Spleen (tissue), 11 donors: ENCODE data around the gene DKK3. TPM values are rescaled to one million over a fixed set of nuclear protein-coding genes. Genes with fewer than 3 reads are reported as not detected.

ENCODE experiments used
- DNase-seq: peaks from one replicate; pipeline ENCODE4 v3.0.0-alpha.2; 2020
- H3K27ac ChIP-seq, 8 donors: fragments of 200-600 bp; sonication (generic) in 7 of 8; 1 replicate in 4 of 8; 2 replicates in 4 of 8; pipeline versions ENCODE4 v1.5.0 to v1.8.0; 2016 to 2021; ENCODE audit warnings: inconsistent platforms in 4 of 8, mild to moderate bottlenecking in 4 of 8, moderate library complexity in 1 of 8
- H3K27me3 ChIP-seq, 7 donors: fragments of 200-600 bp; sonication (generic) in 6 of 7; replicated peaks in 1 of 7; 1 replicate in 4 of 7; 2 replicates in 3 of 7; pipeline versions ENCODE4 v1.5.0 to v1.8.0; 2016 to 2021; ENCODE audit warnings: inconsistent platforms in 3 of 7, mild to moderate bottlenecking in 1 of 7
- H3K36me3 ChIP-seq, 6 donors: fragments of 200-600 bp; sonication (generic) in 5 of 6; 1 replicate in 4 of 6; 2 replicates in 2 of 6; pipeline versions ENCODE4 v1.5.0 to v1.8.0; 2016 to 2021; ENCODE audit warnings: inconsistent platforms in 2 of 6
- H3K4me1 ChIP-seq, 6 donors: fragments of 200-600 bp; sonication (generic) in 5 of 6; 1 replicate in 3 of 6; 2 replicates in 3 of 6; pipeline versions ENCODE4 v1.5.0 to v1.8.0; 2016 to 2021; ENCODE audit warnings: inconsistent platforms in 3 of 6
- H3K4me3 ChIP-seq, 8 donors: fragments of 200-600 bp; sonication (generic) in 7 of 8; 1 replicate in 4 of 8; 2 replicates in 4 of 8; pipeline versions ENCODE4 v1.5.0 to v1.8.0; 2016 to 2021; ENCODE audit warnings: inconsistent platforms in 4 of 8, mild to moderate bottlenecking in 4 of 8, moderate library complexity in 2 of 8
- H3K9me3 ChIP-seq, 8 donors: fragments of 200-600 bp; sonication (generic) in 7 of 8; 1 replicate in 4 of 8; 2 replicates in 4 of 8; pipeline versions ENCODE4 v1.5.0 to v1.8.0; 2016 to 2021; ENCODE audit warnings: inconsistent platforms in 4 of 8
- POLR2A ChIP-seq, 3 donors: fragments of 450-650 bp; IDR thresholded peaks; one replicate each; pipeline ENCODE4 v1.5.1; 2017; ENCODE audit warnings: antibody characterized with exemption in 3 of 3, mild to moderate bottlenecking in 1 of 3
- POLR2AphosphoS5 ChIP-seq, 3 donors: sonication (generic); formaldehyde crosslinking; IDR thresholded peaks; one replicate each; pipeline ENCODE4 v1.5.1; 2017; ENCODE audit warnings: antibody characterized with exemption in 3 of 3
- WGBS, 5 donors: extraction: QIAGEN DNeasy Blood & Tissue Kit in 3 of 5; methylation state at CpG; one replicate each; pipeline versions ENCODE4 v1.1.5 to v1.1.7; 2013 to 2018; 5-methylcytosine and 5-hydroxymethylcytosine counted together
- intact Hi-C: fragments of 100-400 bp; cut with DNase I; formaldehyde crosslinking; loops from one replicate; pipeline ENCODE4 v1.15.0; 2023; ENCODE audit warnings: low total_unique reads
- polyA plus RNA-seq, 3 donors: library from polyadenylated mRNA; stranded (reverse); fragments of 200-250 nt; gene quantifications; one replicate each; pipeline ENCODE4 v1.2.1, GENCODE V29; 2013
- total RNA-seq, 7 donors: library from RNA; depleted of rRNA in 3 of 7; stranded (reverse); fragments of >200 nt in 3 of 7; fragmentation: NEBNext Ultra II Directional in 4 of 7; extraction: Animal tissue kit (Norgen Biotek cat#: 25700) in 4 of 7; gene quantifications; one replicate each; pipeline versions ENCODE4 v1.1.0 to v1.2.1, GENCODE V29; 2016 to 2021
- TF ChIP-seq, protein P1 (sequence below), 11 experiments: fragments of 200-600 bp in 7 of 11; fragments of 450-650 bp in 4 of 11; sonication (generic) in 4 of 11; IDR thresholded peaks in 8 of 11; conservative IDR thresholded peaks in 3 of 11; 1 replicate in 7 of 11; 2 replicates in 4 of 11; pipeline versions ENCODE4 v1.4.0 to v1.8.0; 2016 to 2021; ENCODE audit warnings: antibody characterized with exemption in 11 of 11, inconsistent platforms in 4 of 11, mild to moderate bottlenecking in 1 of 11
- donor health status: healthy with polysubstance abuse.
- donor health status: DM: no; HTN: no; CAD: no; lungs with moderate emphysema.
- donor health status: DM: no; HTN: no; CAD: no.
- donor health status: Bipolar disorder and iron deficiency.
- donor health status: healthy.
- donor health status: DM: no; HTN: no; CAD: no.
- donor health status: DM: yes; HTN: yes; CAD: no.

Gene DKK3
- total and polyA plus RNA-seq, 10 donors = 8.6 to 111 (median 45.9) TPM

- 73 to 90% (median 88%) methylated on average over 4 to 10 of the region's 10 CpGs for WGBS, 5 donors
- H3K9me3 ChIP-seq = no peaks in the 10 kb centered on the region
- peak; percentile 69 for DNase-seq
- TF ChIP-seq POLR2A (IDR thresholded peaks at IDR 0.05) = no peak
- TF ChIP-seq, protein P1, sequence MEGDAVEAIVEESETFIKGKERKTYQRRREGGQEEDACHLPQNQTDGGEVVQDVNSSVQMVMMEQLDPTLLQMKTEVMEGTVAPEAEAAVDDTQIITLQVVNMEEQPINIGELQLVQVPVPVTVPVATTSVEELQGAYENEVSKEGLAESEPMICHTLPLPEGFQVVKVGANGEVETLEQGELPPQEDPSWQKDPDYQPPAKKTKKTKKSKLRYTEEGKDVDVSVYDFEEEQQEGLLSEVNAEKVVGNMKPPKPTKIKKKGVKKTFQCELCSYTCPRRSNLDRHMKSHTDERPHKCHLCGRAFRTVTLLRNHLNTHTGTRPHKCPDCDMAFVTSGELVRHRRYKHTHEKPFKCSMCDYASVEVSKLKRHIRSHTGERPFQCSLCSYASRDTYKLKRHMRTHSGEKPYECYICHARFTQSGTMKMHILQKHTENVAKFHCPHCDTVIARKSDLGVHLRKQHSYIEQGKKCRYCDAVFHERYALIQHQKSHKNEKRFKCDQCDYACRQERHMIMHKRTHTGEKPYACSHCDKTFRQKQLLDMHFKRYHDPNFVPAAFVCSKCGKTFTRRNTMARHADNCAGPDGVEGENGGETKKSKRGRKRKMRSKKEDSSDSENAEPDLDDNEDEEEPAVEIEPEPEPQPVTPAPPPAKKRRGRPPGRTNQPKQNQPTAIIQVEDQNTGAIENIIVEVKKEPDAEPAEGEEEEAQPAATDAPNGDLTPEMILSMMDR (IDR thresholded peaks at IDR 0.05 in 8 of 11, conservative IDR thresholded peaks at IDR 0.05 in 3 of 11) = no peak
- H3K4me1 ChIP-seq = peaks cover 0 to 7% (median under 1%) of the 10 kb centered on the region in 6 donors
- no peak overlapping the region for H3K27ac ChIP-seq
- no peaks in the 10 kb centered on the region for H3K36me3 ChIP-seq
- H3K4me3 ChIP-seq = no peak overlapping the region
- intact Hi-C loops = no loop called here
- peaks cover 0 to 10% (median 0%) of the 10 kb centered on the region in 7 donors for H3K27me3 ChIP-seq
These were observed 42.6 kb downstream of the DKK3 start for GRCh38 chr11:11965656-11966353.

GRCh38 chr11:11965192-11965591 lies 43.2 kb downstream of the DKK3 start:
- H3K9me3 ChIP-seq = no peaks in the 10 kb centered on the region
- 80 to 90% (median 87%) methylated on average over 2 to 3 of the region's 3 CpGs for WGBS, 5 donors
- peak; percentile 37 for DNase-seq
- H3K27ac ChIP-seq = no peak overlapping the region
- intact Hi-C loops = no loop called here
- H3K36me3 ChIP-seq = no peaks in the 10 kb centered on the region
- H3K4me1 ChIP-seq = peaks cover 0 to 13% (median 4%) of the 10 kb centered on the region in 6 donors
- TF ChIP-seq, protein P1 (IDR thresholded peaks at IDR 0.05 in 8 of 11, conservative IDR thresholded peaks at IDR 0.05 in 3 of 11) = no peak
- TF ChIP-seq POLR2AphosphoS5 (IDR thresholded peaks at IDR 0.05) = no peak
- no peak overlapping the region for H3K4me3 ChIP-seq
- H3K27me3 ChIP-seq = peaks cover 0 to 10% (median 0%) of the 10 kb centered on the region in 7 donors

DNA sequence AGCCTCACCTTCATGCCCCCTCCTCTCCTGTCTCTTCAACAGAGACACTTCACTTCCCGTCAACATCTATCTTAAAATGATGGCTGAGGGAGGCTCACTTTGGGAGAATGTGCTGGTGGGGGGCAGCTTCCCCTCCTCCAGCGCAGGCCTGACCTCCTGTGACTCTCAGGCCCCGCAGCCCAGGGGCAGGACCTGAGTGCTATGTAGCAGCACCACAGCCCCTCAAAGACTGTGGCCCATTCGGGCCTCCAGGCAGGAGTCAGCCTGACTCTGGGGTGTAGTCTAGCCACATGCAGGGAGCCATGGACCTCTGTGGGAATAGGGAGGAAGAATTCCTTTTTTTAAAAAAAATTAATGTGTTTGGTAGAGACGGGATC lies 43.7 kb downstream of the DKK3 start:
- no peak overlapping the region for H3K27ac ChIP-seq
- no peaks in the 10 kb centered on the region for H3K9me3 ChIP-seq
- 87 to 92% (median 90%) methylated on average over 5 of the region's 5 CpGs for WGBS, 5 donors
- no peaks in the 10 kb centered on the region for H3K36me3 ChIP-seq
- peaks cover 0 to 17% (median 5%) of the 10 kb centered on the region in 6 donors for H3K4me1 ChIP-seq
- intact Hi-C loops = no loop called here
- TF ChIP-seq, protein P1 (IDR thresholded peaks at IDR 0.05 in 8 of 11, conservative IDR thresholded peaks at IDR 0.05 in 3 of 11) = no peak
- no peak for TF ChIP-seq POLR2AphosphoS5 (IDR thresholded peaks at IDR 0.05)
- TF ChIP-seq POLR2A (IDR thresholded peaks at IDR 0.05) = no peak
- H3K4me3 ChIP-seq = no peak overlapping the region
- DNase-seq = peak; percentile 29
- H3K27me3 ChIP-seq = peaks cover 0 to 10% (median 0%) of the 10 kb centered on the region in 7 donors

DNA sequence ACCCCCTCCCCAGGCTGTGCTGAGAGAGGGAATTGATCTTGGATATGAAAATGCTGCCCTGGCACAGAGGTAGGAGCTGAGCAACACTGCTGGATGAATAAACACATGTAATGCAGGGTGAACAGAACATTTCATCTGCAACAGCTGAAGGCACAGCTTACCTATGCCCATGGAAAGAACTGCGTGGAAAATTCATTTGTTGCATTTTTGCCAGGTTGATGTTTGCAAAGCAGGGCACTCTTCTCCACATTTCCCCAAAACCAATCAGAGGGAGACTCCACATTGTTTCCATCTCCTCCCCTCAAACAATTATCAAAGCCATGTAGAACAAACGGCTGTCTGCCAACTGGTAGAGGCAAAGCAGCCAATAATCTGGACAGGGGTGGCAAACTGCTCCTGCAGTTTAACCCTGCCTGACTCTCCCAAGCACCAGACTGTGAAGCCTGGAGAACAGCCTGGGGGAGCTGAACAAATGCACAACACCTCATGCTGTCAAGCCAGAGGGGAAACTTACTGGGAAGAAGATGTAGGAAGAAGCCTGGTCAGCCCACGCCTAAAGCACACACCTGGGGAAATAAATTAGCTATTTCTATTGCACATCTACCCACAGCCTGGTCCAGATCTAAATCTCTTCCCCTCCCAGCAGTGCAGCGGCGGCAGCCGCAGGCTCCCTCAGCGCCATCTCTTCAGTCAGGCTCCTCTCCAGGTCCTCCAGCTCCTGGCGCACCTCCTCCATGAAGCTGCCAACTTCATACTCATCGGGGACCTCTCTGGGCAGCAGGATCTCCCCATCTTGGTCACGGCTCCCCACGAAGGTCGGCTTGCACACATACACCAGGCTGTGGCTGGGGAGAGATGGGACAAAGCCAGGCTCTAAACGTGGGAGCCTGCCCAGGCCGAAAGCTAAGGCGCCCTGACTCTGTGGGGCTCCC lies 44.3 kb downstream of the DKK3 start:
- peak; percentile 64 for DNase-seq
- TF ChIP-seq, protein P1 (IDR thresholded peaks at IDR 0.05 in 8 of 11, conservative IDR thresholded peaks at IDR 0.05 in 3 of 11) = no peak
- TF ChIP-seq POLR2A (IDR thresholded peaks at IDR 0.05) (no peak), POLR2AphosphoS5 (IDR thresholded peaks at IDR 0.05) (peak in 2 of 3 donors; percentile 7 to 15)
- peaks cover 0 to 20% (median 5%) of the 10 kb centered on the region in 6 donors for H3K4me1 ChIP-seq
- intact Hi-C loops = no loop called here
- no peaks in the 10 kb centered on the region for H3K9me3 ChIP-seq
- H3K36me3 ChIP-seq = no peaks in the 10 kb centered on the region
- no peak overlapping the region for H3K27ac ChIP-seq
- no peak overlapping the region for H3K4me3 ChIP-seq
- 83 to 86% (median 84%) methylated on average over 13 to 15 of the region's 15 CpGs for WGBS, 5 donors
- peaks cover 0 to 10% (median 0%) of the 10 kb centered on the region in 7 donors for H3K27me3 ChIP-seq
